ENCODE measurements around the gene NBEAL2.
"Not testable (repeated sequence)": the region's sequence is repeated elsewhere in the genome, so short reads cannot be mapped to it uniquely, and the experiment has no call there.

NBEAL2 gene

DNA sequence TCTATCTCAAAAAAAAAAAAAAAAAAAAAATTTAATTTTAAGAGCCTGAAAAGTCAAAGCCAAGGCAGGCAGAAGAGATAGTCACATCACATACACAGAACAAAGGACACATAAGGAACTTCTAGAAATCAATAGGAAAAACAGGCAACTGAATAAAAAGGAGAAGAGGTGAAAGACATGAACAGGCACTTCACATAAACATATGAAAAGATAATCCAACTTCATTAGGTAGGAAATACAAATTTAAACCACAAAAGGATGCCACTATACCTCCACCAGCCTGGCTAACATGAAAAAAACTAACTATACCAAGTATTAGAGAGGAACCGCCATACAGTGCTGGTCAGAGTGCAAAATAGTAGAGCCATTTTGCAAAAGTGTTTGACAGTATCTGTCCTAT is 17.0 kb upstream of the NBEAL2 start:
- DNase-seq = no peak

DNA sequence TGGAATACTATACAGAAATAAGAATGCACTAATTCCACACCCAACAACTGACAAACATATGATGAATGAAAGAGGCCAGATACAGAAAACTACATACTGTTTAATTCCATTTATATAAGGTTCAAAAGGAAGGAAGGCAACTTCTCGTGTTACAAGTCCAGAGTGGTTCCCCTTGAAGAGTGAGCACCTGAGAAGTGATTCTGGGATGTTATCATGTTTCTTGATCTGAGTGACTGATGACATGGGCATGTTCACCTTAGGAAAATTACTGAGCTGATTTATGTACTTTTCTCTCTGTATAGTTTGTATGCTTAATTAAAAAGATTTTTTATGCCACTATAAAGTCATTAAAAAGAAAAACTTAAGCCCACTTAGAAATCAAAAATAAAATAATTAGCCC is 16.5 kb upstream of the NBEAL2 start:
- DNase-seq = no peak

DNA sequence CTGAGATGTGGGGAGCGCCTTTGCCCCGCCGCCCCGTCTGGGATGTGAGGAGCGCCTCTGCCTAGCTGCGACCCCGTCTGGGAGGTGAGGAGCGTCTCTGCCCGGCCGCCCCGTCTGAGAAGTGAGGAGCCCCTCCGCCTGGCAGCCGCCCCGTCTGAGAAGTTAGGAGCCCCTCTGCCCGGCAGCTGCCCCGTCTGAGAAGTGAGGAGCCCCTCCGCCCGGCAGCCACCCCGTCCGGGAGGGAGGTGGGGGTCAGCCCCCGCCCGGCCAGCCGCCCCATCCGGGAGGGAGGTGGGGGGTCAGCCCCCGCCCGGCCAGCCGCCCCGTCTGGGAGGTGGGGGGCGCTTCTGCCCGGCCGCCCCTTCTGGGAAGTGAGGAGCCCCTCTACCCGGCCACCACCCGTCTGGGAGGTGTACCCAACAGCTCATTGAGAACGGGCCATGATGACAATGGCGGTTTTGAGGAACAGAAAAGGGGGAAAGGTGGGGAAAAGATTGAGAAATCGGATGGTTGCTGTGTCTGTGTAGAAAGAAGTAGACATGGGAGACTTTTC is 15.4 kb upstream of the NBEAL2 start:
- not testable (repeated sequence) for DNase-seq

DNA sequence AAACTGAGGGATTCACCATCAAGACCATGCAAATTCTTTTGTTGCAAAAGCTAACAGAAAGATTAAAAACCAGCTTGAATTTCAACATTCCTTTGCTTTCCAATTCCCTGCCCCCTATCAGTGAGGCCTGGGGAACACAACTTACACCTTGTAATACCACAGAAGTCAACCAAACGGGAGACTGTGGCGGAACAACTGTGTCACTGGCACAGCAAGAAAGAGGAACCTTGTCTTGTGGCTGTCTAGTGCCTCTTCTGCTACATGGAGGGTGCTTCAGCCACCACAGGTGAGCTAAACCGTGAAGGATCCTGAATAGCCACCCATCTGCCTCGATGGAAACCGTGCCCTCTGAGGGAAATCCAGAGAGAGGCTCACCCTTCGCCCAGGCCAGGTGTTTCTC is 14.3 kb upstream of the NBEAL2 start:
- no peak for DNase-seq

DNA sequence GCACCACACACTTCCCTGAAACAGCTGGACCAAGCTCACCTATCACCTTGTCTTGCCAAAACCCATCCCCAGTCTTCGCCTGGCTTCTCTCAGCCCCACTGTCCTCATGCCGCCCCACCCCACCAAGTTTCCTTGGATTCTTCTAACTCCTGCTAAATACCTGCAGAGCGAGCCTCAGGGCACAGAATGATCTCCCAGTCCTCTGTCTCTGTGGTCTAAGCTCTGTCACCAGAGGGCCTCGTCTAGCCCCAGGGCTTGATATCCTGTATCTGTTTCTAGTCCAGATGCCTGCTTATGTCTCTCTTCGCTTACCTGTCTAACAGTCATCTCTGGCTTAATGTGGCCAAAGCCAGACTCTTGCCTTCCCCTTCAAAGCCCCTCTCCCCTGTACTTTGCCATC is 12.7 kb upstream of the NBEAL2 start:
- no peak for DNase-seq

DNA sequence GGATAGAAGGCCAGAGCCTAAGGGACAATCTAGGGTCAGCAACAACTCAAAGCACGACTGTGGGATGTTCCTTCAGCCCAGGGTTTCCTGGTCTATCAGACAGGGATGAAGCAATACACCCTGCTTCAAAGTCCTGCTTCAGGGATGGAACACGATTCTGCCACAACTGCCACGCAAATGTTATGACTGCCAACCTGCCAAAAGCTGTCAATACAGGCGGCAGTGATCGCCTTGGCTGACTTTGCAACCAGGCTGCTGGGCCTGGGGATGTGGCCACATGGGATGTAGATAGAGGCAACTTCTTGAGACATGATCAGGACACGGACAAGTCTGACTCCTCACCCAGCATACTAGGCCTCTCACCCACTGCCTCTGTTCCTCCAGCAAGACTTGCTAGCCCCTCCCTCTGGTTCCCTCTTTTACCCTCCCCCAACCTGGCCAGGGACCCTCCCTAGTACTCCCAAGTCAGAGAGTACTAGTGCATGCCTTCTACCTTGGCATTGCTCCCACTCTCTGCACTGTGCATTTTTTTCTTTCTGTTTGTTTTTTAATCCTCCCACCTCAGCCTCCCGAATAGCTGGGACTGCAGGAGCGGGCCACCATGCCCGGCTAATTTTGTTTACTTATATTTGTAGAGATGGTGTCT is 10.6 kb upstream of the NBEAL2 start:
- no peak for DNase-seq

DNA sequence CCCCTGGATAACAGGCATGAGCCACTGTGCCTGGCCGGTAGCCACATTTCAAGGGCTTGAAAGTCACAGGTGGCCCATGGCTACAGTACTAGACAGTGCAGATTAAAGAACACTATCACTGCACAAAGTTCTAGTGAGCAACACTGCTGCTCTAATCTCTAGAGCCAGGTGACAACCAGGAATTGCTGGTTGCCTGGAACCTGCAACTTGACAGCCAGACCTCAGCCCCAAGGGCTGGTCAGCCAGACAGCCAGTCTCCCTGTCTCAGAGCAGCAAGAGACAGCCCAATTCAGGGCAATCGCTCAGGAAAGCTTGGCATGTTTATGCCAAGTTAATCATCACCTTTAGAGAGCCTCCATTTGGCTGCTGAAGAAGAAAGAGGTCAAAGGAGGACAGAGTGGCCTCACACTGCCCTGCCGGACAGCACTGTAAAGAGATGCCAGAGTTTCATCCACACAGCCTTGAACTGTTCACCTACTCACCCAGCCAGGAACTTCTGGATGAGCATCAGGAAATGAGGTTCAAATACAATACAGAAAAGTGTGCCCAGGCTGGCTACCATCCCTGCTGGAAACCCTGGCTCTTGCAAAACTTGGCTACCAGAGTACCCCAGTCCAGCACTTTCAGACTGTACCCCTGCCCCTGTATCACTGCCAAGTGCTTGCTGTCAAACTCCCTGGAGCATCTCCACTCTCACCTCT is 8.9 kb upstream of the NBEAL2 start:
- no peak for DNase-seq

DNA sequence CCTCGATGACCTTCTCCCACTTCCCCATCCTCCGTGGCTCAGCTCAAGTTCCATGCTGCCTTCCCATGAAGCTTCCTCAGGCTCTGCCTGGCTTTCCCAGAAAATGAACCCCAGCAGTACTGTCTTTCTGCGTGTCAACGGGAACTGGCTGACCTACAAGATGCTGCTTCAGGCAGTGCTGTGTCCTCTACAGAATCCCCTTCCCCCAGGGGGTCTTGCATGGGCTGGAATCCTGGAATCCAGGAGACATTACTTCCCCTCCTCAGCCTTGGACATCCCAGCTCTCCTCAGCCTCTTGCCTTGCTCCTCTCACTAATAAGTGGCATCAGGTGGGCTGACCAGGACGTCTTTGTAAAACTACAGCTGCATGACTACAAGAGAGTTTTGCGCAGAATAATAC is 8.3 kb upstream of the NBEAL2 start:
- DNase-seq = no peak

DNA sequence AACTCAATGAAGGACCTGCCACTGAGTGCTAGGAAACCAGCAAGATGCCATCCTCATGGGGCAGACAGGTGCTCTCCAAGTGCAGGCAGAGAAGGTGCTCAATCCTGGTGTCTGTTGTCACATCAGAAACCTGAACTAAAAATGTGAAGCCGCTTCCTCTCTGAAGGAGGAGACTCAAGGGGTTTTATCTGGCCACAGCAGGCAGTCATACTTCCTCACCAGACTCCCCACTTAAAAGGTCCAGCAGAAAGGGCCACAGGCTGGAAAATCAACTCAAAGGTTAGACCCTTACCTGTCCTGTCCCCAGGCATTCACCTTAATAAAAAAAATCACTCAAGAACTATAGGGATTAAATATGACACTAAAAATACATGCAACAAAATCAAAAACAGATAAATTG is 7.7 kb upstream of the NBEAL2 start:
- DNase-seq = no peak

DNA sequence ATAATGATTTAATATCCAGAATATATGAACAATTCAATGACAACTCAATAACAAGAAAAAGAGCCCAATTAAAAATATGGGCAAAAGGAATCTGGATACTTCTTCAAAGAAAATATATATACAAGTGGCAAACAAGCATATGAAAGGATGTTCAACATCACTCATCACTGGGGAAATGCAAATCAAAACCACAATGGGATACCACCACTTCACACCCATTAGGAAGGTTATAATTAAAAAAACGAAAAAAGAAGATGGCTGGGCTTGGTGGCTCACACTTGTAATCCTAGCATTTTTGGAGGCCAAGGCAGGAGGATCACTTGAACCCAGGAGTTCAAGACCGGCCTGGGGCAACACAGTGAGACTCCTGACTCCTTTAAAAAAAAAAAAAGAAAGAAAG is 7.1 kb upstream of the NBEAL2 start:
- no peak for DNase-seq

DNA sequence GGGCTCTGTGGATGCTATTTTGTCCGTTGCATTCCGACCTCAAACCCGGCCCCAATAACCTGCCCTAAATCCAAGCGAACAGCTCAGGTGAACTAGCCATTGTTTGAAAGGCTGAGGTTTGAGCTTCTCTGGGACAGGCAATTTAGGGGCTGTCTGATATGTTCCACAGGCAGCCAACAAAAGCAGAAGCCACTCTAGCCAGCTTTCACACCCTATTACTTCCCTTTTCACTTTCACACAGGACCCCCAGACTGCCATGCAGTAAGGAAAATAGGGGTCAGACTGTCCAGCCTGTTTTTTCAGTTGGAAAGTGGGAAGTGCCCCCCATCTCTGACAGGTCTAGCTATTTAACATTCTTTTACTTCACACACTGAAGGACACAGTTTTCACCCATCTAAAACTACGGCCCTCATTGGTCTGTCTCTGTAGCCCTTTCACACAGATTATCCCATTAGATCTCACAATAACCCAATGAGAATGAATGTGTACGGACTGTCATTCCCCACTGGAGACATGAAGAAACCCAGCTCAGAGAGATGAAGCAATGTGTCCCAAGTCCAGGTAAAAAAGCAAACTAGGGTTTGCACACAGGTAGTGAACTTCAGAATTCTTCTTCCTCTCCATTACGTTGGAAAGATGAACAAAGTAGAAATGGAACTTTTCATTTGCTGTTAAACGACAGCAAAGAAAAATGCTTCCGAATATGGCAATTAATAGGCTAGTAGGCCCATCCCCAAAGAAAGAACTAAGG is 4.9 kb upstream of the NBEAL2 start:
- no peak for DNase-seq

DNA sequence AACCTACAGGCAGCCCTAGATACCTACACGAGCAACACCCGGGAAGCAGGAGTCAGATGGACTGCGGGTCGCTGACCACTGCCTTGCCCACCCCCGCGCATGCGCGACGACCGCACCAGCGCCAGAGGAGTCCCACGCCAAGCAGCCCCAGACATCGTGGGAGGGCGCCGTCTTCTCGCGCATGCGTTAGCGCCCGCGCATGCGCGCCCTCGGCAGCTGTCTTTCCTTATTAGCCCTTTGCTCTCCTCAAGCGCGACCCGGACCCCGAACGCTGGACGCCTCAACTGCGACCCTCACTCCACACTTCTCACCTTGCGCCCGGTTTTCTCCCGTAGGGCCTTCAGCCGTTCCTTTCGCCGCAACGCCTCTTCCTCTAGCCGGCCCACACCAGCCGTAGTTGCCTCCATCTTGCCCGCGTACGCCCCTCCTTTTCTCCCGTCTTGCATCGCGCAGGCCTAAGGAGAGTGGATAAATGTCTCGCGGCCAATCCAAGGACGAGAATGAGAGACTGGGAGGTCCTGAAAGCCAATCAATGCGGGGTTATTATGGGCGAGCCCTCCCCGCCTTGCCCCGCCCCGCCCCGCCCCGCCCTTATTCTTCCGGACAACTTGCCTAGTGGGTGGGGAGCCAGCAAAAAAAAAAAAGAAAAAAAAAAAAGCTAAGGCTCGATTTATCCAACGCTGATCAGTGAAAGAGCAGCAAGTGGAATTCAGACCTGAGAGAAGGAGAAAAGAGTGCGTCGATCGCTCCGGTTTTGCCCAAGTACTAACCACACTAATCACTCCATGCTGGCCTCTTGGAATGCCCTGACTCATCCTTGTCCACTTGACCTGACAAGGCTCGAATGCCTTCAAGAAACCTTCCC is 2.9 kb upstream of the NBEAL2 start, which contains the start of gene CCDC12:
CCDC12 (minus strand) TSS at position 420 of the 865 bp plus-strand sequence; CDS start at position 407, 13 bp downstream.
- peak; percentile 81 for DNase-seq

DNA sequence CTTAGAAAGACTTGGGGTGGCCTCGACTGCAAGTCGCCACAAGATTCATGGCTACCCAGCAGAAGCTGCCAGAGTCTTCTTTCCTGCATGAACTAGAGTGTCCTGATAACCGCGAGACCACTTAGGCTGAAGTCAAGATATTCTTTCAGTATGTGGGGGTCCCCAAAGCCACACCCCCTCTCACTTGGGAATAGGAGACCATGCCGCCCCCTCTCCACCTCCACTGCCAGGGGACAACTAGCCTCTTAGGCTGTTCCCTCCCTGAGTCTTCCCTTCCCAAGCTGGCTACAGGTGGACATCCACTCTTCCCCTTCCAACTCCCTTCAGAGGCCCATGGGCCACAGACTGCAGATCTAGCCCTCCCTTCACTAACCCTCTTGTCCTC is 1.7 kb upstream of the NBEAL2 start:
- no peak for DNase-seq

DNA sequence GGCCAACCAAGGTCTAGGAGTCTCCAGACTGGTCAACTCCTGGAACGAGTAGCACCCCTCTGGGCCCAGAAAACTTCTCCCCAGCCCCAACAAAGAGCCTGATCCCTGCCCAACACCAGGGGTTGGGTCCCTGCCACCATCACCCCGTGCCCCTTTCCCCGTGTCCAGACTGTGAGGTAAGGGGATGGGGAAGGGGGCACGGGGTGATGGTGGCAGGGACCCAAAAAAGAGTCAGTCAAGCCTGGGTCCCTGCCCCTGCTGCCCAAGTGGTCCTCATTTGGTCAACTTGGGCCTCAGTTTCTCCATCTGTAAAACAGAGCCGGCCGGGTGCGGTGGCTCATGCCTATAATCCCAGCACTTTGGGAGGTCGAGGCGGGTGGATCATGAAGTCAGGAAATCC is 1.1 kb upstream of the NBEAL2 start:
- no peak for DNase-seq

DNA sequence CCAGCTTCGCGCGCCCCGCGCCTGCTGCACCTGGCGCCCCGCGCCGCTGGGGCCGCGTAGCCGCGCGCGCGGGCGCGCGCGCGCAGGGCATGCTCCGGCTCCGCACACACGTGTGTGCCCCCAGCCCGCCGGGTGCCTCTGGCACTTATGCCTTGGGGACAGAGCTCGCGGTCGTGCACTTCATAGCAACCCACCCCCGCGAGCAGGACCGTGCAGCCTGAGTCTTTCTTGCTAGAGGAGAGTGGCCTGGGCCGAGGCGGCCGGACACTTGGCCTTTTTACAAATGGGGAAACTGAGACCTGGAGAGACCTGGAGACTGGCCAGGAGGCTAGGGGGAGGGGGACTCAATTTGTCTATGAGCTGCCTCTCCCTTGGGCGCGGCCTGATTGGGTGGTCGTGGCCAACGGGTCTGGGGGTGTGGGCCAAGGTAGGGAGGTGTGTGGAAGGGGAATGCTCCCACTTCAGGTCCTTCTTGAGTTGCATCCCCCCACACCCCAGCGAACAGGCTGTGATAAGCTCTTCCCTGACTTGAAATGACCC is 562 bp downstream of the NBEAL2 start:
- no peak for DNase-seq

DNA sequence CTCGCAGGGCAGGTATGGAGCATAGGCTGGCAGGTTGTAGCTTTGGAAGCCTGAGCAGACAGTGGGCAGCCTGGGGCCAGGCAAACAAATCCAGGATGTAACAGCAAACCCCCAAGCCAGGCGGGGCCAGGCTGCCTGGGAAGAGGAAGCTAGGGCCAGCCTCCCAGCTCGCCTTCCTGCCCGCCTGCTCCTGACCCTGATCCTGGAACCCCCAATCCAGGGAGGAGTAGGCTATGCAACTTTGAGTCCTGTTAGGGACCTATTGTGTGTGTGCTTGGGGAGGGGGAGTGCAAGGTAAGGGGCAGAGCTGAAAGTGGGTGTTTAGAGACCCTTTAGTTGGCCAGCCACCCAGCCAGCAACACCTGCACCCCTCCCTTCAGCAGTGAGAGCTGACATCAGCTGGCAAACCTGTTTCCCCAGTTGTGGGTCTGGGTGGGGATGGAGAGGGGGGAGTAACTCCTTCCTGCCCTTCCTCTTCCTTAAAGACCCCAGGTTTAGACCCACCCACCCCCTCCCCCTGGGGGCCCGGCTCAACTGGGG is 2.5 kb downstream of the NBEAL2 start:
- no peak for DNase-seq

DNA sequence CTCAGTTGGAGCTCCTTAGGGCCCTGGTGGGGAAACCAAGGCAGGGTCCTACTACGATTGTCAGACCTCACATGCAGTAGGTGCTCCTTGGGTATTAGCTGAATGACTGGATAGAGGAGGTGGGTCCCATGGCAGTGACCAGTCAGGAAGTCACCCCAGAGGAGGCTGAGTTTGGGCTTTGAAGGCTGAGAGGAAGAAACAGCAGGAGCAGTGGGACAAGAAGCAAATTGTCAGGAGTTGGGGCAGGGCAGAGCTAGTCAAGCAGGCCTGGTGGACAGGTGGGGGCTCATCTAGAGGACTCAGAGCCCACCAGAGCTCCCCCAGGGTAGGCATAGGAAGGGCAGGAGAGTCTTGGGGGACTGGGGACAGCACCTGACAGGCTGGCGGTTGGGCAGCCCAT is 3.1 kb downstream of the NBEAL2 start:
- DNase-seq = no peak

DNA sequence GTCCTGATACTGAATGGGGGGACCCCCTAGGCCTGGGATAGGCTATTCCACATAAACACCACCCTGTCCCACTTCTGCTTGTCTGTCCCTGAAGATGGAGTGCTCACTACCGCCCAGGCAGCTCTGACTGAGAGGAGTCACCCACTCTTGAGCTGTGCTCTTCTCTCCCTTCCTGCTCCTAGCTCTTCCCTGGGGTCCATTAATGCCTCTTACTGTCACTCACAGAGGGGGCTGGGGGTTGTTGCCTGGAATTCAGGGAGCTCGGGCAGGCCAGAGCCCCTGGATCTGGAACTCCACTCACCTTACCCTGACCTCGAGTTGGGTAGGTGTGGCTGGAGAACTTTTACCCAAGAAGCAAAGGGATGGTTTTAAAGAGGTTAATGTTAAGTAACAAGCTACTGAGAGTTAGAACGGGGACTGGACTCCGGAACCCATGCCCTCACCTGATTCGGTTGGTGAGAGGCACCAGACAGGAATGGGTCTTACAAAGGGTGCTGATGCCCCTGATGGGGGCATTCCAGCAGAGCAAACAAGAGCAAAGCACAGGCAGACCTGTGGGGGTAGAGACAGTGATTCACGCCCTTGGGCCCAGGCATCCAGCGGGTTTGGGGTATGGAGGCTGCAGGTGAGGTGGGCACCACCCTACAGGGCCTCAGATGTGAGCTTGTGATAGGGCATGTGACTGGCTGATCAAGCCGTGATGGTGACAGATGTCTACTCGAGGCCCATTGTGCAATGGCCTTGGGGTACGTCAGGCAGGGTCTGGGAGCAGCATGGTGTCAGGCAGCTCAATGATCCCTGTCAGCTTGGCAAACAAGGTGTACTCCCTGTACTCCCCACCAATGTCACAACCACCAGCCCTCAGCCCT is 5.4 kb downstream of the NBEAL2 start:
- no peak for DNase-seq

DNA sequence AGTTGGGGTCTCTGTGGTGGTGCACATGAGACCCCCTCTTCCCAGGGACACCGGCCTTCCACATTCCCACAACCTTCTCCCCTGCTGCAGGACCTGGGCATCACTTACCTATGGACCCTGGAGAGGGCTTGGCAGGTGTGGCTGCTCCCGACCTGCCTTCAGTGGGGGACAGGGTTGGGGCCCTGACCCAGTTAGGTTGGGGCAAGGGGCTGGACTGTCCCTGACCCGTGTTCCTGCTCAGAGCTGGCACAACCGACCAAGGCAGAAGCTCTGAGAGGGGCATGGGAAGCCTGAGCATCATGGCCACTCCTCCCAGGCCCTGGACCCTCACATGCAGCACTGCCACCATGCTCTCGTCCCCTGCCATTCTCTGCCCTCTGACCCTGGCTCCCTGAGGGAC is 6.1 kb downstream of the NBEAL2 start:
- DNase-seq = no peak

DNA sequence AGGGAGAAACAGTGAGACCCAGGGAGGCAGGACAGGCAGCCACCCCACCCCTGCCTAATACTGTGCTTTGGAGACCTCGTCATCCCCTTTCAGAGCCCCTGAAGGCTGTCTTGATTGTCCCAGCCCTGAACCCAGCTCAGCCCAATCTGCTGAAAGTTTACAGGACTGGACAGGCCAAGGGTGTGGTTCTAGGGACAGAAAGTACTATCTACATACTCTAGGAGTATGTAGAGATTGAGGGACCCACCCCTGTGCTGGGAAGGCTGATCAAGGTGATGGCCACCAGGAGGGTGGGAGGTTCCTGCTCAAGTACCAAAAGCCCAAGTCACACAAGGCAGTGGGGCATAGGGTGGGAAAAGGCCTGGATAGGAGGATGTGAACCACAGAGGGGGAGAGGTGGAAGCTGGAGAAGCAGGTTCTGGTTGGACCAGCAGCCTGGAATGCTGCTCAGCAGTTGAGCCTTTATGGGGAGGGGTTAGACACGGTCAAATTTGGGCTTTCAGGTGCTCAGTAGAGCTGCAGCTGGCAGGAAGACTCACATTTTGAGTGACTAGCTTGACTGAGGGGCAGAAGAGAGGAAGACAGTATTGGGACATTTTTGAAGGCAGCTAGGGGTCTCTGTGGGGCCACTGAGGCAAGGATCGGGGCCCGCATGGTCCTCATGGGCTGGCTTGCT is 6.7 kb downstream of the NBEAL2 start:
- no peak for DNase-seq

All from stimulated activated CD4-positive, alpha-beta T cell treated with anti-CD3 and anti-CD28 coated beads, Interleukin-12 subunit alpha, Interleukin-12 subunit beta, amount 100 ng/mL, for 4 hours (primary cell).